GM19025 (cell line): ENCODE results near the gene RFX1.
"Not testable (repeated sequence)": the region's sequence is repeated elsewhere in the genome, so short reads cannot be mapped to it uniquely, and the experiment has no call there.

ENCODE experiments used
- ATAC-seq: cut with Tn5 transposase; IDR thresholded peaks from one replicate; pipeline ENCODE4 v1.9.1; 2021; ENCODE audit warnings: mild to moderate bottlenecking, low read depth, moderate library complexity; ENCODE audit not compliant: unreplicated experiment

RFX1 gene

DNA sequence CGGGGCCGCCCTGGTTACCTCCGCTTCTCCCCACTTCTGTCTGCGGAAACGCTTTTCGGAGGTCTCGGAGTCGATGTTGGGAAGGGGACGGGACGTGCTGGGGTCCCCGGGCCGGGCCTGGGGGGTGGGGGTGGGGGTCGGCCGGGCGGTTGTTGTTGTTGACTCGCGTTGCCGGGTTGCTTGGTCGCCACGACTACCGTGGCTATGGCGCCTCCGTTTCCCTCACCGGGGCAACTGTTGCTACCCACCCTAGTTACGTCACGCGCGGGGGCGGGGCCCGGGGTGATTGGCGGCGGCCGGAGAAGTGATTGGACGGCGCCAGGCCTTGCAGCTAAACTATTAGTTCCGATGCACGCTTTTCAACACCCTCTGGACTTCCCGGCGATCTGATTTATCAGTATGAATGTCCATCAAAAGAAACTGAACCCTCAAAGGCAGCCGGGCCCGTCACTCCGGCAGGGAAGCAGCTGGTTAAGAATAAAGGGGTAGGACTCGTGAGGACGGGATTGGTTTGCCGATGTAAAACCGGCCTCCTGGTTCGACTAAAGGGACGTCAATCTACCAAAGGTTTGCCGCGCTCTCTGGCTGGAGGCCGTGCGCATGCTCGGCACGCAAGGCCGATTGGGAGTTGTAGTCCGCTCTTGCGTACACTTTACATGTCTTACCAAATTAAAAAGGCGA is at the start of gene RFX1:
Gene RFX1, minus strand, starts transcription at position 236 of the 681 bp plus-strand sequence. CDS start 12,477 bp downstream, outside the sequence.
- ATAC-seq = peak; percentile 73

DNA sequence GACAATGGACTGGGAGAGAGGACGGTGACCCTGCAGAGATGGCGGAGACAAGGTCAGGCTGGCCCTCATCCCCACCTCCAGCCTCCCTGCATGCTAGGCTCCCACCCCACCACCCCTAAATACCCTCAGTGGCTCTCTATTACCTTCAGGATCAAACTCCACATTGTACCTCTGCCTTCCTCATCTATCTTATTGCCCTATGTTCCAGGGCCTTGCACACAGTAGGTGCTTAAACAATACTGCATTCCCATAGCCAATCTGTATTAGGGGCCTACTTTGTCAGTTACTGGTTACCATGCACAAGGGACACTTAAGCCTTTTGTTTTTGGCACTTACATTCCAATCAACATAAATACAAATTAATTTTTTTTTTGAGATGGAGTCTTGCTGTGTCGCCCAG is 49.3 kb upstream of the RFX1 start:
- no peak for ATAC-seq

DNA sequence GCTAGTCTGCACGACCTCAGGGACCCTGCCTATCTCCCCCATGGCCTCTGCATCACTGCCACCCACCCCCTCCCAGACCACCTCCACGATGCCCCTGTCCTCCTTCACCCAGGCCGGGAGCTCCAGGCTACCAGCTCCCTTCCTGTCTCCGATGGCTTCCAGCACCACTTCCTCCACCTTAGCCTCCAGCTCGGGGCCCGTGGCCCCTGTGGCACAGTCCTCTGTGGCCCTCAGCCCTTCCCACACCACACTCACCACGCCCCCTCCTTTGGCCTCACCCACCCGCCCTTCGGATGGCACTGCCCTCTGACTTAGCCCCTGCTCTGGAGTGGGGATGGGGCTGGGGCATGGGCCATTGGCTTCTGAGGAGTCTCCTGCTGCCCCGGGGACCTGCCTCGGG is 48.6 kb upstream of the RFX1 start:
- no peak for ATAC-seq

DNA sequence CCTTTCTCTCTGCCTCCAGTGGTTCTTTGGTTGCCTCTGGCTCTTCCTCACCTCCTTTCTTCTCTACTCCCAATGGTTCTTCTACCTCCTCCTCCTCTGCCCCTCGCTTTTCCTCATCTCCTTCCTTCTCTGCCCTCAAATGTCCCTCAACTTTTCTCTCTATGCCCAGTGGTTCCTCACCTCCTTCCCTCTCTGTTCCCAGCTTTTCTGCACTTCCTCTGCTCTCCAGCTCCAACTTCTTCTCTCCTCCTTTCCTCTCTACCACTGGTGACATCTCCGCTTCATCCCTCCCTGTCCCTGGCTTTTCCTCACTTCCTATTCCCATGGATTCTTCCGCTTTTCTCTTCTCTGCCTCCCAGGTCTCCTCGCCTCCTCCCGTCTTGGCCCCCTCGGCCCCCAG is 48.0 kb upstream of the RFX1 start:
- no peak for ATAC-seq

DNA sequence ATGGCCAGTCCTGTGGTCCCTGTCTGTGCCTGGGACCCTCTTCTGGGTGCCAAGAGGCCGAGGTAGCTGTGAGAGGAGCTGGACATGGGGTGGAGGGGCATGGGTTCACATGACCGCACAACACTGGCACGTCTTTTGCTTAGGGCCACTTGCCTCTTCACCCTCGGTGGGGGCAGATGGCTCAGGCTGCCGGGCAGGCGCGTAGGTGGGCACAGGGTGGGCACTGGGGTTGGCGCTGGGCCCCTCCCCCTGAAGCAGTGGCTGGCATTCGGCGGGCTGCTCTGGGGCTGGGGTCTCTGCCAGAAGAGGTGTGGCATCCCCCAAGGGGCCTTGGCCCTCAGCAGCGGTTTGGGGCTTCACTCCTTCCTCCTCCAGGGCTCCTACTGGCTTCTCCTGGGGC is 47.4 kb upstream of the RFX1 start:
- no peak for ATAC-seq

DNA sequence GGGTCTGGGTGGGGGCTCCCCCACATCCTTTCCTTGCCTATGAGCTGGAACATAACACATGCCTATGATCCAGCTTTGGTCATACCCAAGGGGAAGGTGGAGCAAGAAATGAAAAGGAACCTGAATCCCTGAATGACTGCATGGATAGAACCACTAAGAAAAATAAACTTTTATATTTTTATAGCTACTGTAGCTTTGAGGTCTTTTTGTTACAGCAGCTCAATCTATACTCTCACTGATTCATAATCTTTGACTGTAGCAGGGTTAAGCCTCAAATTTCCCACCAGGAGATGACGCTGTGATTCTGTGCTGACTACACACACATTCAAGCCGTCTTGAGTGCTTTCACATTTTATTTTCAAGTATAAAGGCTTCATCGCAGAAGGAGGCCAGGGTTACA is 46.9 kb upstream of the RFX1 start:
- ATAC-seq = no peak

DNA sequence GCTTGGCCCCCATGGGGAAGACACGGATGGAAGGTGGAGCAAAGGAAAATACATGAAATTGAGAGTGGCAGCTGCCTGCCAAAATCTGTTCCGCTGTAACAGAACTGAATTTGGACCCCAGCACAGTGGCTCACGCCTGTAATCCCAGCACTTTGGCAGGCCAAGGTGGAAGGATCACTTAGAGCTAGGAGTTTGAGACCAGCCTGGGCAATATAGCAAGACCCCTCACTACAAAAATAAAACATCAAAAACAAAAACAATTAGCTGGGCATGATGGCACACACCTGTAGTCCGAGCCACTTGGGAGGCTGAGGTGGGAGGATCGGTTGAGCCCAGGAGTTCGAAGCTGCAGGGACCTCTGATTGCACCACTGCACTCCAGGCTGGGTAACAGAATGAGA is 46.4 kb upstream of the RFX1 start:
- no peak for ATAC-seq

DNA sequence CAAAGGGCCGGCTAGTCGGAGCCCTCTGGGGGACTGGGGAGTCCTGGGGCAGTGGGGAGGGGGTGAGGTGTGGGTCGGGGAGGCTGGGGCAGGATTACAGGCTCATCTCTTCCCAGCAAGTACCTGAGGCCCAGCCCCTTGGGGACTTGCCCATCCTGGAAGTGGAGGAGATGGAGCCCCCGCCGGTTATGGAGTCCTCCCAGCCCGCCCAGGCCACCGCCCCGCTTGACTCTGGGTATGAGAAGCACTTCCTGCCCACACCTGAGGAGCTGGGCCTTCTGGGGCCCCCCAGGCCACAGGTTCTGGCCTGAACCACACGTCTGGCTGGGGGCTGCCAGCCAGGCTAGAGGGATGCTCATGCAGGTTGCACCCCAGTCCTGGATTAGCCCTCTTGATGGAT is 45.9 kb upstream of the RFX1 start:
- ATAC-seq = no peak

DNA sequence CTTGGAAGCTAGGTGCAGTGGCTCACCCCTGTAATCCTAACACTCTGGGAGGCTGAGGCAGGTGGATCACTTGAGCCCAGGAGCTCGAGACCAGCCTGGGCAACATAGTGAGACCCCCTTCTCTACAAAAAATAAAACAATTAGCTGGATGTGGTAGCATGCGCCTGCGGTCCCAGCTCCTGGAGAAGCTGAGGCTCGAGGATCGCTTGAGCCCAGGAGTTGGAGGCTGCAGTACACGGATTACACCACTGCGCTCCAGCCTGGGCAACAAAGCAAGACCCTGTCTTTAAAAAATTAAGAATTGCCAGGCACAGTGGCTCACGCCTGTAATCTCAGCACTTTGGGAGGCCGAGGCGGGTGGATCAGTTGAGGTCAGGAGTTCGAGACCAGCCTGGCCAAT is 44.8 kb upstream of the RFX1 start:
- ATAC-seq = not testable (repeated sequence)

DNA sequence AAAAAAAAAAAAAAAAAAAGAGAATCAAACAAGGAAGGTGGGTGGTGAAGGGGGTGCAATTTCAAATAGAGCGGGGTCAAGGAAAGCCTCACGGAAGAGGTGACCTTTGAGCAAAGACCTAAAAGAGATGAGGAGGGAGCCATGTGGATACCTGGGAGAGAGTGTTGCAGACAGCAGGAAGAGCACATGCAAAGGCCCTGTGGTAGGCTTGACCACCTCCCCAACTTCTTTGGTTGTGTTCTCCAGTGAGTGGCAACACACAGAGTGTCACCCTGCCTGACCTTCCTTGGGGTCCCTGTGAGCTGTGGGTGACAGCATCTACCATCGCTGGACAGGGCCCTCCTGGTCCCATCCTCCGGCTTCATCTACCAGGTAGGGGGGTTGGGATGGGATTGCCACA is 44.4 kb upstream of the RFX1 start:
- no peak for ATAC-seq

DNA sequence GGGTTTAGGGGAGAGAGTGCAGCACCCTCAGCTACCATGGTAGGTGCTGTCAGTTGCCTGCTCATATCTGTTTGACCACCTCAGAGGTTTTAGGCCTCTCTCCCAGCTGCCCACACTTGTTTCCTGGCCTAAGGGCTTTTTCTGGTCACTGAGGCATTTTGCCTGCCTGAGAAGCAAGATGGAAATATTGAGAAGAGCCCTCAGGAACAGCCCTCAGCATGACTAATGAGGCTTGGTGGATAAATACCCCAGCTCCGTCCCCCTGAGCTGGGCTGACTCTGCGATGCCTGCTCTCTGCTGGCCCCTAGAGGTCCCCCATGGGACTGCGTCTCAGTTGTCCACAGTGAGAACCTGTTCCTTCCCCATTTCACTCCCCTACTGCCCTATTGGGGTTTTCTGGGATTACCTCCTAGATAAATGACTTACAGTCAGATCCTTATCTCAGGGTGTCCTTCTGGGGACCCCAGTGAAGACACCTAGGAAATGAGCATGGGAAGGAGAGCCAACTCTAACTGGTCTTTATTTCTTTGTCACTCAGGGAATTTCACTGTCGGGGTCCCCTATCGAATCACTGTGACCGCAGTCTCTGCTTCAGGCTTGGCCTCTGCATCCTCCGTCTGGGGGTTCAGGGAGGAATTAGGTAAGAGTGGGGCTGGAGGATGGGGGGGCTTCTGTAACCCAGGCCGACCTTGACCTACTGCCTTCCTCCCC is 42.5 kb upstream of the RFX1 start:
- ATAC-seq = no peak

DNA sequence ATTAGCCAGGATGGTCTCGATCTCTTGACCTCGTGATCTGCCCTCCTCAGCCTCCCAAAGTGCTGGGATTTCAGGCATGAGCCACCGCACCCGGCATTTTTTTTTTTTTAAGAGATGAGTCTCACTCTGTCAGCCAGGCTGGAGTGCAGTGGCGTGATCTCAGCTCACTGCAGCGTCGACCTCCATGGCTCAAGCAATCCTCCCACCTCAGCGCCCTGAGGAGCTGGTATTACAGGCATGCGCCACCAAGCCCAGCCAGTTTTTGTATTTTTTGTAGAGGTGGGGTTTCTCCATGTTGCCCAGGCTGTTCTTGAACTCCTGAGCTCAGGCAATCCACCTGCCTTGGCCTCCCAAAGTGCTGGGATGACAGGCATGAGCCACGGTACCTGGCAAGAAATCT is 41.7 kb upstream of the RFX1 start:
- ATAC-seq = not testable (repeated sequence)

DNA sequence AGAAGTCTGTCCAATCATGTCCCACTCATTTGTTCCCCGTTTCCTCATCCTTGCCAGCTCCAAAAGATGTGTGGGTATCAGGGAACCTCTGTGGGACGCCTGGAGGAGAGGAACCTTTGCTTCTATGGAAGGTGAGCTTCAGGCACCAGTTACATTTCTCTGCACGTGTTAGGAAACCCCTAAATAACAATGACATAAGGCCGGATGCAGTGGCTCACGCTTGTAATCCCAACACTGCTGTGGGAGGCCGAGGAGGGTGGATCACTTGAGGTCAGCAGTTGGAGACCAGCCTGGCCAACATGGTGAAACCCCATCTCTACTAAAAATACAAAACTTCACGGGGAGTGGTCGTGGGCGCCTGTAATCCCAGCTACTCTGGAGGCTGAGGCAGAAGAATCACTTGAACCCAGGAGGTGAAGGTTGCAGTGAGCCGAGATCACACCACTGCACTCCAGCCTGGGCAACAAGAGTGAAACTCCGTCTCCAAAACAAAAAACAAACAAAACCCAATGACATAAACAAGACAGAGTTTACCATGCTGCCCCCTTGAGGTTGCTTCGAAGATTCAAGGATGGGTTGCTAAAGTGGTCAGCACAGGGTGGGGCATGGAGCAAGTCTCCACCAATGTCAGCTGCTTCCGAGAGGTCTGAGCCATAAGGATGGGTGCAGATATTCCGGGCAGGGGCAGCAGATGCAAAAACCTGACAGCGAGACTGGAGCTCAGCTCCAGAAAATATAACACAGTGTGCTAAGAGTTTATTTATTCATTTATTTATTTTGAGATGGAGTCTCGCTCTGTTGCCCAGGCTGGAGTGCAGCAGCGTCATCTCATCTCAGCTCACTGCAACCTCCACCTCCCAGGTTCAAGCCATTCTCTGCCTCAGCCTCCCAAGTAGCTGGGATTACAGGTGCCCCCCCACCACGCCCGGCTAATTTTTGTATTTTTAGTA is 36.8 kb upstream of the RFX1 start:
- not testable (repeated sequence) for ATAC-seq

DNA sequence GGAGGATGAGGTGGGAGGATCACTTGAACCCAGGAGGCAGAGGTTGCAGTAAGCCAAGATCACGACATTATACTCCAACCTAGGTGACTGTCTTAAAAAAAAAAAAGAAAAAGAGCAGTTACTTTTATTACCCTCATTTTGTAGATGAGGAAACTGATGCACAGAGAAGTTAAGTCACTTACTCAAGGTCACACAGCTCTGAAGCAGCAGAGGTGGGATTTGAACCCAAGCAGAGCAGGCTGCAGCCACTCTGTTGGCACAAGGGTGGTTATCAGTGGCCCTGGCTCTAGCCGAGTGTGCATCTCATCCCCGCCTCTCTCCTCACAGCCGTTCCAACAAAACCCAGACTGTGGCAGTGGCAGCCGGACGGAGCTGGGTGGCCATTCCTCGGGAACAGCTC is 33.1 kb upstream of the RFX1 start:
- ATAC-seq = no peak

DNA sequence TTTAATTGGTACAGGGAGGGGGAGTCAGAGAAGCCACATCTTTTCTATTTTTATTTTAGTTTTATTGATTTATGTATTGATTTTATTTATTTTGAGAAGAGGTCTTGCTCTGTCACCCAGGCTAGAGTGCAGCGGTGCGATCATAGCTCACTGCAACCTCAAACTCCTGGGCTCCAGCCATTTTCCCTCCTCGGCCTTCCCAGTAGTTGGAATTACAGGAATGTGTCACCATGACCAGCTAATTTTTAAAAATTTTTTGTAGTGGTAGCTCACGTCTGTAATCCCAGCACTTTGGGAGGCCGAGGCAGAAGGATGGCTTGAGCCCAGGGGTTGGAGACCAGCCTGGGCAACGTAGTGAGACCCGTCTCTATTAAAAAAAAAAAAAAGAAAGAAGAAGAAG is 29.6 kb upstream of the RFX1 start:
- ATAC-seq = no peak

DNA sequence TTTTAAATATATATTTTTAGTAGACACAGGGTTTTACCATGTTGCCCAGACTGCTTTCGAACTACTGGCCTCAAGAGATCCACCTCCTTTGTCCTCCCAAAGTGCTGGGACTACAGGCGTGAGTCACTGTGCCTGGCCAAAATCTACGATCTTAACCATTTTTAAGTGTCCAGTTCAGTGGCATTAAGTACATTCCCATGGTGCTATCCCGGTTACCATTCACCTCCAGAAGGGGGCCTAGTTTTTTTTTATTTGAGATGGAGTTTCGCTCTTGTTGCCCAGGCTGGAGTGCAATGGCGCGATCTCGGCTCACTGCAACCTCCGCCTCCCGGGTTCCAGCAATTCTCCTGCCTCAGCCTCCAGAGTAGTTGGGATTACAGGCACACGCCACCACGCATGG is 29.0 kb upstream of the RFX1 start:
- ATAC-seq = not testable (repeated sequence)

DNA sequence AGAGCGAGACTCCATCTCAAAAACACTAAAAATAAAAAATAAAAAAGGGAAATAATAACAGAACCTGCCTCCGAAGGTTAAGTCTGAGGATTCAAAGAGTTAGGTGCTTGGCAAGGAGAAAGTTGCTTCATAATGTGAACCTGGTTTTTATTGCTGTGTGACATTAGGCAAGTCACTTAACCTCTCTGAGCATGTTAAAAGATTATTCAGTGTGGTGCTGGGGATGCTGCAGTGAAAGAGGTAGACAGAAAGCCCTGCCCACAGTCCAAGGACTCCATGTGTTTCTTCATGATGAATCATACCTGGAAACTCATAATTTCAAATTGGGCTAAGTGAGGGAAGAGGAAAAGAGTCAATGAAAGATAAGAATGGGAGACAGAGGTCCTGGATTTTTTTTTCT is 27.8 kb upstream of the RFX1 start:
- ATAC-seq = no peak

DNA sequence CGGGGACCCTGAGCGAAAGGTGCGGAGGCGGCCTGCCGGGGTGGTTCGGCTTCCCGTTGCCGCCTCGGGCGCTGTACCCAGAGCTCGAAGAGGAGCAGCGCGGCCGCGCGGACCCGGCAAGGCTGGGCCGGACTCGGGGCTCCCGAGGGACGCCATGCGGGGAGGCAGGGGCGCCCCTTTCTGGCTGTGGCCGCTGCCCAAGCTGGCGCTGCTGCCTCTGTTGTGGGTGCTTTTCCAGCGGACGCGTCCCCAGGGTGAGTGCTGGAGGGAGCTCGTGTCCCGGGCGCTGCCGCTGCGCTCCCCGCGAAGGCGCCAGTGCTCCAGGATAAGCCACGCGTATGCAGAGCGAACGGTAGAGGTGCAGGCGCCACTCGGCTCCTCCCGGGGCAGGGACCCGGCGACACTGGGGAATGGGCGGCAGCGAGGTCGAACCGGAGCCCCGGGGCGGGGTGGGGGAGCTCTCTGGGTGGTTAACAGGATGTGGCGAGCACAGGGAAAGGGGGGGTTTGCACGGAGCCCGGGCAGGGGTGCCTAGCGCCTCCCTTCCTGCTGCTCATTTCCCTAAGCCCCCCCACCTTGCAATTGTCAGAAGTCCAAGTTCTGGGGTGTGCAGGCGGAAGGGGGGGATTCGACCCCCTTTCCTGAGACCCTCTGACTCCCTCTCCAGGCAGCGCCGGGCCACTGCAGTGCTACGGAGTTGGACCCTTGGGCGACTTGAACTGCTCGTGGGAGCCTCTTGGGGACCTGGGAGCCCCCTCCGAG is 25.8 kb upstream of the RFX1 start, which contains the start of gene IL27RA:
Gene IL27RA, plus strand, starts transcription at position 44 of the 762 bp plus-strand sequence. Its CDS starts 111 bp downstream, at position 155.
- ATAC-seq = no peak

DNA sequence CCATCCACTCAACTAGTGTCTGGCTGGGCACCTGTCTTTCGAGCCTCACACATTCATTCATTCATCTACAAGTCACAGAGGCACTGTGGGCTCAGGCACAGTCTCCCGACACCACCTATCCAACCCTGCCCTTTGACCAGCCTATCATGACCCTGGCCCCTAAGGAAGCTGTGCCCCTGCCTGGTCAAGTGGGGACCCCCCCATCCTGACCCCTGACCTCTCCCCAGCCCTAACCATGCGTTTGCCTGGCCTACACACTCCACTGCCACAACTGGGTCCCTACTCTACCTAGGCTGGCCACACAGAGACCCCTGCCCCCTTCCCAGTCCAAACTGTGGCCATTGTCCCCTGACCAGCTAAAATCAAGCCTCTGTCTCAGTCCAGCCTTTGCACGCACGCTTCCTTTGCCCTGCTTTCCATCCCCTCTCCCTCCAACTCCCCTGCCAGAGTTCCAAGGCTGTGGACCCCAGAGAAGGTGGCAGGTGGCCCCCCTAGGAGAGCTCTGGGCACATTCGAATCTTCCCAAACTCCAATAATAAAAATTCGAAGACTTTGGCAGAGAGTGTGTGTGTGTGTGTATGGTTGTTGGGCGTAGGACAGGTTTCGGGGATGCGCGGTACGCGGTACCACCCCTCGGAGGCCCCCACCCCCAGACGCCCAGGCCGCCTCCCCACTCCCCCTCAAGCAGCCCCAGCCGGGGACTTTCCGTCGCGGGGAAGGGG is 25.0 kb upstream of the RFX1 start:
- no peak for ATAC-seq

DNA sequence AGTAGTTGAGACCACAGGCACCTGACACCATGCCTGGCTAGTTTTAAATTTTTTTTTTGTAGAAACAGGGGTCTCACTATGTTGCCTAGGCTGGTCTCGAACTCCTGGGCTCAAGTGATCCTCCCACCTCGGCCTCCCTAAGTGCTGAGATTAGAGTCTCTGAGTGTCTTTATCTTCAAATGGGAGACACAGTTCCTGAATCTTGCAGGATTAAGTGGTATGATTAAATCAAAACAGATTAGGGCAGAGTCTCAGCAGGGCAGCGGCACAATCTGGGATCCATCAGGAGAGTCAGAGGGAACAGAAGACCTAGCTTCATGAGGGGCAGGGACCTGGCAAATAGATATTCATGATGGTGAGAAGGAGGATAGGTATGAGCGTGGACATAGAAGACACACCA is 22.8 kb upstream of the RFX1 start:
- no peak for ATAC-seq
